Testis (tissue), 2 donors: ENCODE measurements around the gene ARFRP1.

Experiments used
- CTCF ChIP-seq, 3 experiments: fragments of 450-650 bp in 2 of 3; fragments of 200-600 bp in 1 of 3; sonication (generic) in 1 of 3; IDR thresholded peaks; one replicate each; pipeline ENCODE4 v1.5.1; 2016 to 2019; ENCODE audit warnings: antibody characterized with exemption in 3 of 3, mild to moderate bottlenecking in 2 of 3, moderate library complexity in 1 of 3
- POLR2A ChIP-seq: fragments of 450-650 bp; IDR thresholded peaks from one replicate; pipeline ENCODE4 v1.6.1; 2017; ENCODE audit warnings: antibody characterized with exemption, mild to moderate bottlenecking, moderate library complexity

- no peak for TF ChIP-seq CTCF (IDR thresholded peaks at IDR 0.05)
- TF ChIP-seq POLR2A: no peak
Observed at GRCh38 chr20:63655249-63655648, 52.5 kb downstream of the ARFRP1 start.
